Right ventricle myocardium superior (tissue), 1 donor: Measurements from ENCODE around the gene PAXX. TPM values are rescaled to one million over a fixed set of nuclear protein-coding genes. Genes with fewer than 3 reads are reported as not detected.

Experiments used
- ATAC-seq: fragments of 200-7000 bp; cut with Tn5 transposase; one replicate; pipeline ENCODE4 v1.9.1; 2020; ENCODE audit warnings: mild to moderate bottlenecking; ENCODE audit not compliant: poor library complexity
- DNase-seq: peaks from one replicate; pipeline ENCODE4 v3.0.0-alpha.2; 2020
- intact Hi-C: fragments of 100-400 bp; cut with DNase I; formaldehyde crosslinking; loops from one replicate; pipeline ENCODE4 v1.11.2; 2022
- total RNA-seq: library from RNA; stranded (reverse); fragmentation: NEBNext Ultra II Directional; extraction: Animal tissue kit (Norgen Biotek cat#: 25700); gene quantifications from one replicate; pipeline ENCODE4 v1.2.1, GENCODE V29; 2021
- donor health status: DM: no; HTN: yes; CAD: no; lungs with severe emphysema.

Gene PAXX
- total RNA-seq, 1 donor from 2014 or later = 19.4 TPM

DNA sequence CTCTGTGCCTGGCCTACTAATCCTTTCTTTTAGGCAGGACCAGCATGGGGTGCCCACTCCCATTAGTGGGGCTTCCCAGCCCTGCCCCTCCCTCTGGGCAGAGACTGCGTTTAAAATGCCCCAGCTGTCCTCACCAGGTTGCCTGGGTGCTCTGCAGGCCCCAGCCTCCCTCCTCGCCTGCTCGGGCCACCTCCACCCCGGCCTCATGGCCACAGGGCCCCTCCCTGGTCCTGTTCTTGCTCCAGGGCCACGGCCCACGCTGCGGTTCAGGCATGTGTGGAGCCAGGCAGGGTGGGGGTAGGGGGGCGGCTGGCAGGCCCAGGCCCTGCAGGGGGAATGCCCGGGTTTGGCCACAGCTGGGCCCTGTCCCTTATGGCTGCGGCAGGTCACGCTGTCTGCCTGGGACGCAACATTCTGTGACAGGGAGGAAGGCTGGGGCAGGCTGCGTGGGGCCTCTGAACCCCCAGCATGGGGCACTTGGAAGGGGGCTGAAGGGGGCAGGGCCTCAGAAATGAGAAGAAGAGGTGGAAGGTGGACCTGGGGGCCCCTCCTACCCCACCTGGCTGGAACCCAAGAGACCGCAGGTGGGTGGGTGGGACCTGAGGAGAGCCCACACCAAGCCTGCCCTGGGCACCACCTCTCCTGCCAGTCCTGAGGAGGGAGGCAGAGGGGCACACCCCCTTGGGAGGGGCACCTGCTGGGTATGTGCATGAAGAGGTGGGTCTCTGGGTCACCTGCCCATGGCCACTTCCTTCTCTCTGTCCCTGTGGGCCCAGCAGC, 40.5 kb upstream of the PAXX start, which contains the start of gene LCN12:
Gene LCN12, plus strand, starts transcription at position 733 of the 780 bp plus-strand sequence. CDS start 55 bp downstream, outside the sequence.
- ATAC-seq = no peak
- intact Hi-C loops = no loop called here
- DNase-seq = peak; percentile 38

DNA sequence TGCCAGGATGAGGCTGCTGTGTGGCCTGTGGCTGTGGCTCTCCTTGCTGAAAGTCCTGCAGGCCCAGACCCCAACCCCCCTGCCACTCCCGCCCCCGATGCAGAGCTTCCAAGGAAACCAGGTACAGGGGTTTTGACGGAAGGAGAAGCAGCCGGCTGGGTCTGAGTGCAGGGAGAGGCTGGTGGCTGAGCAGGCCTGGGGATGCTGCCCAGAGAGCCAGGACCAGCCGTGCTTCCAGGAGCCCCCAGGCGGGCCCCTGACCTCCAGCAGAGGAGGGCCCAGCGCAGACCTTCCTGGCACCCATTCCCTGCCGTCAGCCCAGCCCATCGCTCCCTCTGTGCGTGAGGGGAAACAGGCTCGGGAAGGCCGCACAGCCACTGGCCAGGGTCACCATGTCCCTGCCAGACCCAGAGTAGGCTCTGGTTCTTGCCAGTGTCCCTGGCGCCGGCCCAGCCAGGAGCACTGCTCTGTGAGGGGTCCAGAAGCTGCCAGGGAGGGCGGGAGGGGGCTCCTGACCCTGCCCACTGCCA, 39.8 kb upstream of the PAXX start:
- intact Hi-C loops = no loop called here
- ATAC-seq (no peak), DNase-seq (peak; percentile 60)

DNA sequence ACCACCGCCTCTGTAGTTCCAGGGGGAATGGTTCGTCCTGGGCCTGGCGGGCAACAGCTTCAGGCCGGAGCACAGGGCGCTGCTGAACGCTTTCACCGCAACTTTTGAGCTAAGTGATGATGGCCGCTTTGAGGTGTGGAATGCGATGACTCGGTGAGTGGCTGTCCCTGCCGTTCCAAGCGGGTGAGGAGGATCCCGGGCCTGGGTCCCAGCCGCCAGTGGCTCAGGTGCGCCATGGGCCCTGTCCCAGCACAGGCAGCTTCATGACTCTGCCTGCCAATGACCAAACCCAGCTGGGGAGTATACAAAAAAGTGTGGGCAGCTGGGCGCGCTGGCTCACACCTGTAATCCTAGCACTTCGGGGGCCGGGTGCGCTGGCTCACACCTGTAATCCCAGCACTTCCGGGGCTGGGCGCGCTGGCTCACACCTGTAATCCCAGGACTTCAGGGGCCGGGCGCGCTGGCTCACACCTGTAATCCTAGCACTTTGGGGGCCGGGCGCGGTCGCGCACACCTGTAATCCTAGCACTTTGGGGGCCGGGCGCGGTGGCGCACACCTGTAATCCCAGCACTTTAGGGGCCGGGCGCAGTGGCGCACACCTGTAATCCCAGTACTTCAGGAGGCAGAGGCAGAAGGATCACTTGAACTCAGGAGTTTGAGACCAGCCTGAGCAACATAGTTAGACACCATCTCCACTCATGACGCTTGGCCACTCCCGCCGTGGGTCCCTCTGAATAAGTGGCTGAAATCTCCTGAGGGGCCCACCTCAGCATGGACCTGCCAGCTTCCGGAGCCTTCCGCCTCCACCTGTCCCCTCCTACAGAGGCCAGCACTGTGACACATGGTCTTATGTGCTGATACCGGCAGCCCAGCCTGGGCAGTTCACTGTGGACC, 39.1 kb upstream of the PAXX start:
- intact Hi-C loops = no loop called here
- peak; percentile 33 for DNase-seq
- ATAC-seq = no peak

DNA sequence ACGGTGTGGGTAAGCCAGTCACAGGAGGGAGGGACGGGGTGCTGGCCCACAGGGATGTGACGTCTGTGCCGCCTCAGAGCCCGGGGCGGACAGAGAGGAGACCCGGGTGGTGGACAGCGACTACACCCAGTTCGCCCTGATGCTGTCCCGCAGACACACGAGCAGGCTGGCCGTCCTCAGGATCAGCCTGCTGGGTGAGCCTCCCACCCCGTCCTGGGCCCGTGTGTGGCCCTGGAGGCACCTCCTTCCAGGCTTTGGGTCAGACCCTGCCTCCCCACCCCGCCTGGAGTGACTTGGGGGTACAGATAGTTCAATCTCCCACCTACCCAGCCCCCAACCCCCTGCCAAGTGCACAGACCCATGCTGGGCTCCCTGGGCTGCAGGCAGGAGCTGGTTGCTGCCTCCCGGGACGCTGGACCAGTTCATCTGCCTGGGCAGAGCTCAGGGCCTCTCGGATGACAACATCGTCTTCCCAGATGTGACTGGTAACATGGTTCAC, 38.4 kb upstream of the PAXX start:
- intact Hi-C loops = no loop called here
- peak; percentile 17 for DNase-seq
- no peak for ATAC-seq

DNA sequence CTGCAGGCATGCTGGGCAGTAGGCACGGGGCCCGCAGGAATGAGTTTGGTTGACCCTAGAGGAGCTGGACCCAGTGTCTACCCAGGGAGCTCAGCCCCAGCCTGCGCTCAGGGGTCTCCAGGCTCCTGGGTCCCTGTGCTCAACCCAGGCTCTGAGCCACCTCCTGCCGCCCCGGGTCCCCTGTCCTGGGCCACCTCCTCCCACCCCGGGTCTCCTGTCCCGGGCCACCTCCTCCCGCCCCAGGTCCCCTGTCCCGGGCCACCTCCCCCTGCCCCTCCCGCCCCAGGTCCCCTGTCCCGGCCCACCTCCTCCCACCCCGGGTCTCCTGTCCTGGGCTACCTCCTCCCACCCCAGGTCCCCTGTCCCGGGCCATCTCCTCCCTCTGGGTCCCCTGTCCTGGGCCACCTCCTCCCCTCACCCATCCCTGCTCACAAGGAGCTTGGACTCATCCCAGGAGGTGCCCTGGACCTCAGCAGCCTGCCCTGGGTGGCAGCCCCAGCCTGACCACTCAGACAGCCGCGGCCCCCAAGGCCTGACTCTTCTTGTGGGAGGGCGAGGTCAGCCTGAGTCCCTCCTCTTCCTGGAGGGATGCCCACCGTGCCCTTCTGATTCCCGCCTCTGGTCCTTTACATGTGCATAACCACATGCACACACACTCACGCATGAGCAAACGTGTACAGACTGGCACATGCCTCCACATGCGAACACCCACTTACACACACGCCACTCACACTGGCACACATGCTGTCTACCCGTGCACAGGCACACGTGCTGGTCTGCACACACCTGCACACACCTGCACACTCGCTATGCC, 37.7 kb upstream of the PAXX start:
- DNase-seq = peak; percentile 21
- no peak for ATAC-seq
- intact Hi-C loops = no loop called here

DNA sequence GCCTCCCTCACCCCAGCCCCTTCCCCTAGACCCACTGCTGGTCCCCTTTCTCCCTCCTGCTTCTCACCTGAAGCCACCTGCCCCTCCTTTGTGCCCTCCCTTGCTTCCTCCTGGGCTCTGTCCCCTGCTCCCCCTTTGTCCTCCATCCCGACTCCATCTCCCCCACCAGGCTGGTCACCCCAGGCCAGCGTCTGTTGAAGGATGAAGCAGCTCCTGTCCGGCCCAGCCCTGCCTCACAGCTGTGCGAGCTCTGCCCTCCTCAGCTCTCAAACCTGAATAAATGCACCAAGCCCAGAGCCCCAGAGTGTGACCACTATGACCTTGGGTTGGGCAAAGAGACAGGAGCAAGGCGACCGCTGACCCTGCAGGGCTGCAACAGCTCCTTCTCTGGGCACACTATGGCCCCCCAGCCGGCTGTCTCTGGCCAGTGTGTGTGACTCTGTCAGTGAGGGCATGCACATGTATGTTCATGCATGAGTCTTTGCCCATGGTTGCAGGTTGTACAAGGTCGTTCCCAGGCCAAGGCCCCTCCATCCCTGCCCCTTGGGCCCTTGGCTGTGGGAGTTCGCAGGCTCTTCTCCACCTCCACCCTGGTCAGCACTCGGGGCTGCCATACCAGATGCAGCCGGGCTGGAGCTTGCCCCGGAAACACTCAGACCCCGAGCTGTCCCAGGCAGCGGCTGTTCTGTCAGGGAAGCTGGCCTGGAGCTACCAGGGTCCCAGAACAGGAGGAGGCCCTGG, 36.9 kb upstream of the PAXX start:
- intact Hi-C loops = no loop called here
- ATAC-seq (no peak), DNase-seq (peak; percentile 27)

DNA sequence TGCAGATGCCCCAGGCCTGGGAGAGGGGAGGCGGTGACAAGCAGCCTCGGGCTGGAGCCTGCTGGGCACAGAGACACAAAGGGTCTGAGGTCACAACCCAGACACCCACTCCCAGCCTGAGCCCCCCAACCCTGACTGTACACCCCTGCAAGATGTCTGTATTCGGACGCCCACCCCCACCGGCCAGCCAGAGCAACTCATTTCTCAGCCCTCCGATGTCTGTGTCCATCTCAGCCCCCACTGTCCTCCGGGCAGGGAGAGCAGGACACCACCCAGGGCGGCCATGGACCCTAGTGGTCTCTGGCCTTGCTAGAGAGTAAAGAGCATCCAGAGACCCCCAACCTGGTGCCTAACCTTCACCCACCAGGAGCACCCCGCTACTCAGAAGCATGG, 36.3 kb upstream of the PAXX start:
- intact Hi-C loops = no loop called here
- ATAC-seq = no peak
- DNase-seq = peak; percentile 36

DNA sequence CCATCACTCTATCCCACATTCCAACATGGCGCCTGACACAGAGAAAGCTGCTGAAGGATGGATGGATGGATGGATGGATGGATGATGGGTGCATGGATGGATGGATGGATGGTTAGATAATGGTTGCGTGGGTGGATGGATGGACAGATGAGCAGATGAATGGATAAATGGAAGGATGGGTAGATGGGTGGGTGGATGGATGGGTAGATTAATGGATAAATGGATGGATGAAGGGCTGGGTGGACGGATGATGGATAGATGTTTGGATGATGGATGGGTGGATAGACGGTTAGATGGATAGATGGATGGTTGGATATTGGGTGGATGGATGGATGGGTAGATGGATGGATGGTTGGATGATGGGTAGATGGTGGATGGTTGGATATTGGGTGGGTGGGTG, 35.6 kb upstream of the PAXX start:
- no peak for DNase-seq
- intact Hi-C loops = no loop called here

DNA sequence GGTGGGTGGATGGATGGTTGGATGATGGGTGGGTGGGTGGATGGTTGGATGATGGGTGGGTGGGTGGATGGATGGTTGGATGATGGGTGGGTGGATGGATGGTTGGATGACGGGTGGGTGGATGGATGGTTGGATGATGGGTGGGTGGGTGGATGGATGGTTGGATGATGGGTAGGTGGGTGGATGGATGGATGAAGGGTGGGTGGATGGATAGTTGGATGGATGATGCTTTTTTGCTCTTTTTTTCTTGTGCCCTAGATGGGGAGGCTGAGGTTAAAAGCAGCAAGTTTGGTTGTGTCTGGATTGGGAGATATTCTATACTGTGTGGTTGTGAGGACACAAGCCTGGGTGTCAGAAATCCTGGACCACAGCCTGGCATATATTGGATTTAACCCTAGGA, 34.8 kb upstream of the PAXX start:
- ATAC-seq = no peak
- intact Hi-C loops = no loop called here
- DNase-seq = no peak

More for the DNA sequence above, 35.6 kb upstream of the PAXX start:
- no peak for ATAC-seq

DNA sequence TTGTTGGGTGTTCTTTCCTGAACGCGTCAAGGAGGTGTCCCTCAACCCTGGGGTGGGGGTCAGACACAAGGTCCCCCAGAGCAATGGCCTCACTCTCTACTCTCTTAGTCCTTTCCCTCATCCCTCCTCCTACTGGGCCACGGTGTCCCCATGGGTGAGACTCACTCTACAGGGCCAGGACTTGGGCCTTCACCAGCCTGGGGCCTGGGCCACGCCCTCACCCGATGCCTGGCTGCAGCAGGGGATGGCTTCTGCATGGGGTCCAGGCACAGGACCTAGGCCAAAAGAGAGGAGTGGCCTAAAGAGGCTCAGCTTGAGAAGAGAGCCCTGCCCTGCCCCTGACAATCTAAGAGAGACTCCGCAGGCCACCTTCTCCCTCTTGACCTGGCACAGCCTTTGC, 34.3 kb upstream of the PAXX start:
- ATAC-seq (no peak), DNase-seq (no peak)
- intact Hi-C loops = no loop called here

DNA sequence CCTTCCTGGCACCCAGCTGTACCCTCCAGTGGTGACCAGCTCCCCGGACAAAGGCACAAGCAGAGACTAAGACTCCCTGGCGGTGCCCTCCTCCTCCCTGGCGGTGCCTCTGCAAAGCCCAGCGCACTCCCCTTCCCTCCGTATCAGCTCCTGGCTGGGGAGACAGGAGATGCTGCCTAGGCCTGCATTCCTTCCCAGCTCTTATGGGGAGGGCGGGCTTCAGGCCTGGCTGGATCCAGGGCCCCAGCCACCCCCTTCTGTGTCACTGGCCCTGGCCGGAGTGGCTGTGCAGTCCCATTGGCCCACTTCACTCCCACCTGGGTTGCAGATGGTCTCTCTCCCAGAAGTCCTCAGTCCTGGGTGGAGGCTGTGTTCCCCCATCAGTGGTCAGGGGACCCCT, 33.7 kb upstream of the PAXX start:
- no peak for ATAC-seq
- no peak for DNase-seq
- intact Hi-C loops = no loop called here

DNA sequence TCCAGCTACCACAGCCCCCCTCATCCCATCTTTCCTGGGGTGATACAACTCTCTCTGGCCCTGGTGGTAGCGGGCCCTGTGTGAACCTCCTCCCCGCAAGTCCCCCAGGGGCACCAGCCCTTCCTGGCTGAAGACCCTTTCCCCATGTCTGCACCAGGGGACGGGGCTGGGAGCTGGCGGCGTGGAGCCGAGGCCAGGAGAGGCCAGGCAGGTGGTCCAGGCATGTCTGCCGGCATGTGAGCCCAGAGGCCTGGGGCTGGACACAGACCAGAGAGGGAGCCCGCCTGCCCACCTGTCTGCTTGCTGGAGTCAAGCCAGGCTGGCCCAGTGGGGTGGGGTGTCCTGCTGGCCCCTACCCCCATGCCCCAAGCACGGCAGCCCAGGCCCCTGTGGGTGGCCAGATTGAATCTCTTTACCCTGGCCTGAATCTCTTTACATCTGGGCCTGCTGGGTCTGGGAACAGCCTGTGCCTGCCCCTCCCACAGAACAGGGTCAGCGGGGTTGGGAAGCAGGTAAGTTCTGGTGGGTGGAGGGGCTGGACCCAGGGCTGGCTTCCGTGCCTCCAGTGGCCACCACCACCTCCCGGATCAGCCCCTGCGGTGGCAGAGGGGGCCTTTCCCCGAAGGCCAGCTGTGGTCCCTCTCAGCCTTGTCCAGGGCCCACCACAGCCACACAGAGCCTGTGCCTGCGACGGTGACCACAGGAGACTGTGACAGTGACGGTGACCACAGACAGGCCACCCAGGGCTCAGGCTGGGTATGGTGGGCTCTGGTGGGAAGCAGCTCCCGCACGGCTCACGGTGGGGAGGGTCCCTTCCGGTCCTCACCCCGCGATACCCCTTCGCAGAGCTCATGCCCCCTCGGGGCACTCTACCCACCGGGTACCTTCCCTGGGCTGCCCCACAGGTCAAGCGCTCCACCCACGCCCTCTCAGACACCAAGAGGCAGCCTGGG, 33.0 kb upstream of the PAXX start:
- intact Hi-C loops = no loop called here
- no peak for ATAC-seq
- DNase-seq = no peak

DNA sequence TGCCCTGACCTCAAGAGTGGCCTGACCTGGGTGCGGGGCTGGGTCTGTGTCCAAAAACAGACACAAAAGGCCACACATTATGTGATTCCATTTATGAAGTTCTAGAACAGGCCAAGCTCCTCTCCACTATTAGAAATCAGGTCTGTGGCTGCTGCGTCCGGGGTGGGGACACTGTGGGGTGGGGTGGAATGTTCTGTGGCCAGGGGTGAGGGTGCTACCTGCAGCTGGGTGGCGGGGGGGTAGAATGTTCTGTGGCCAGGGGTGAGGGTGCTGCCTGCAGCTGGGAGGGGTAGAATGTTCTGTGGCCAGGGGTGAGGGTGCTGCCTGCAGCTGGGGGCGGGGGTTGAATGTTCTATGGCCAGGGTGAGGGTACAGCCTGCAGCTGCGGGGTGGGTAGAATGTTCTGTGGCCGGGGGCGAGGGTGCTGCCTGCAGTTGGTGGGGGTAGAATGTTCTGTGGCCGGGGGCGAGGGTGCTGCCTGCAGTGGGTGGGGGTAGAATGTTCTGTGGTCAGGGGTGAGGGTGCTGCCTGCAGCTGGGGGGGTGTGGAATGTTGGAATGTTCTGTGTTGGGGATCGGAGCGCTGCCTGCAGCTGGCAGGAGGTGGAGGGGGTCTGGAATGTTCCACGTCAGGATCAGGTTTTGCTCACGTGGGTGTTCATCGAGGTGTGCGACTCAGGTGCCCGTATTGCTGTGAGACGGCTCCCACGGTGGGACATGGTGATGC, 31.8 kb upstream of the PAXX start:
- intact Hi-C loops = no loop called here
- no peak for DNase-seq
- ATAC-seq = no peak

DNA sequence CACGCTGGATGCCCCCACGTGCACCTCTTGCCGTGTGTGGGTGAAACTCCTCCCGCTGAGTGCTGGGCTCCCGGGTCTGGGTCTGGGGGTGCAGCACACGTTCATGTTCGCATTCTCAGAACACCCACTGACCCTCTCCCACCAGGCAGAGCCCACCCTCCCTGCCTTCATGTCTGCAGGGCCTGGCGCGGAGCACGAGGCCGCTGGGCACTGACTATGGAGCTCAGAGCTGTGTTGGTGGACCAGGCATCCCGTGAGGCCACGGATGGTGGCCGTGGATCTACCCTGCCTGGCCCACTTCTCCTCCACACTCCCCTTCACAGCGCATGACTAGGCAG, 31.3 kb upstream of the PAXX start:
- ATAC-seq (no peak), DNase-seq (no peak)
- intact Hi-C loops = no loop called here

DNA sequence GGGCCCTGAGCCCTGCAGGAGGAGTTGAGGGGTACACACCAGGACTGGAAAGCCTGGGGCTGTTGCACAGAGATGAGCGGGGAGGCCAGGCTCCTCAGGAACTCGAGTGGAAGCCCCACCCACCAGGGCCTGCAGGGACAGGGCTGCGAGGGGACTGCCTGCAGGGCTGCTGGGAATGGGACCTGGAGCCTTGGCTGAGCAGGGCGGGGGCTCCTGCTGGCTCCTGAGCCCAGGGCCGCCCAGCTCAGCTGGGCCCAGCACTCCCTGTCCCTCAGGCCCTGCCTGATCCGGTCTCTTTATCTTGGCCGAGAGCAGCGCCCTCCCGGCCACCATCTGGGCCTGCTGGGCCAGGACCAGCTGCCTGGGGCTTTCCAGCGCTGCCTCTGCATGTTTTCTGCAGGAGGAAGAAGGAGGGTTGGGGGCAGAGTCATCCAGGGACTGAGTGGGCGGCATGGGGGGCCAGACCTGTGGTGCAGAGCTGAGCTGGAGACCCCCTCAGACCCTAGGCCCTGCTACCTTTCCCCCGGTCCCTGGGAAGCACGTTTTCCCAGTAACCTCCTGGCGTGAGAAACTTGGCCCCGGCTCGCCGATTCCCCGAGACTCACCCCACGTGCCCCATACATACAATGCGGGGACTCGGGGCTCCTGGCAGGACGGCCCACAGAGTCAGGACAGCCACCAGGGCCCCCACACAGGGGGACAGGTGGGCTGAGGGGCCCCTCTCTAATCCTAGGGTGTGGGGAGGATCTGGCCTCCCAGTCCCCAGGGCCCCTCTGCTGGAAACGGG, 30.8 kb upstream of the PAXX start:
- DNase-seq (peak; percentile 80), ATAC-seq (peak; percentile 77)
- intact Hi-C loops = no loop called here

DNA sequence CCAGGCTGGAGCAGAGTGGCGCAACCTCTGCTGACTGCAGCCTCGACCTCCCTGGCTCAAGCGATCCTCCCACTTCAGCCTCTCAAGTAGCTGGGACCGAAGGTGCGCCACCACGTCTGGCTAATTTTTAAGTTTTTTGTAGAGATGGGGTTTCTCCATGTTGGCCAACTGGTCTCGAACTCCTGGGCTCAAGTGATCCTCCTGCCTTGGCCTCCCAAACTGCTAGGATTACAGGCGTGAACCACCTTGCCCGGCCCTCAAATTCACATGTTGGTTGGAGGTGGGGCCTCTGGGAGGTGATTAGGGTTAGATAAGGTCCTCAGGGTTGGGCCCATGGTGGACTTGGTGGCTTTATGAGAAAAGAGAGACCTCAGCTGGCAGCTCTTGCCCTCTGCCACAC, 30.1 kb upstream of the PAXX start:
- ATAC-seq = no peak
- intact Hi-C loops = no loop called here

More for the DNA sequence above, 30.1 kb upstream of the PAXX start:
- no peak for DNase-seq
